HG02981 (cell line): ENCODE data around the gene DTD1.
"Not testable (repeated sequence)": the region's sequence is repeated elsewhere in the genome, so short reads cannot be mapped to it uniquely, and the experiment has no call there.

Source experiments
- ATAC-seq: cut with Tn5 transposase; IDR thresholded peaks from one replicate; pipeline ENCODE4 v1.9.1; 2021; ENCODE audit warnings: mild to moderate bottlenecking, moderate library complexity; ENCODE audit not compliant: unreplicated experiment

The DTD1 gene

GRCh38 chr20:18738055-18738454 is 150.2 kb downstream of the DTD1 start:
- no peak for ATAC-seq

GRCh38 chr20:18738888-18739287 is 151.0 kb downstream of the DTD1 start:
- no peak for ATAC-seq

DNA sequence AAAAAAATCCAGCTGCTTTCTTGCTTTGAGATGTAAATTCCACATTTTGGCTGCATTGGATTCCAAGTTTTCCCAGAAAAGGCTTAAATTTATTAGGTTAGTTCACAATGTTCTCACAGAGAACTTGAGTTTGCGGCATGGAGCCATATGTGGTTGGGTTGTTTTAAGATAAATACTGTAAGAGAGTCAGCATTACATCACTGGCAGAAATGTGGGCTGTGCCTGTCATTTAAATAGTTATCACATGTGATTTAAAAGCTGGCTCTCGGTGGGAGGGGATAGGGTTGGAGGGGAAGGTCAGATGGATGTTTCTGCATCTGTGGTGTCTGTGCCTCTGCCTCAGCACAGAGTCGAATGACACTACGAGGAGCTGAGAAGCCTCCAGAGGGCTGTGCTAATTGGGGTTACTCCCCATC is 151.9 kb downstream of the DTD1 start:
- no peak for ATAC-seq

DNA sequence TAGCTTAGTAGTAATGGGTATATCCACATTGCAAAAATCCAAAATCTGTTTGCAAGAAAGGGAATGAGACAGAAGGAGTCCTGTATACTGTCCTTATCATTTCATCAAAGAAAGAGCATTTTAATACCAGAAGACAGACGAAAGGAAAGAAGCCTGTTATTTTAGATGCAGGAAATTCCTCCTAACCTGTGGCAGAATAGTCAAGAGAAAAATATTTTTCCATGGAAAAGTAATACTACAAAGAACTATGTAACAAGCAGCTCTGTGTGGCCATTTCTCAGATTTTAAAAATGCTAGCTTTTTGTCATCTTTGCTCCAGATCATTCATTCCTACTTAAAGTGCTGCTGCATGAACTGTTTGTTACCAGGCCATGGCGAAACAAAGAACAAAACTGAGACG is 152.9 kb downstream of the DTD1 start:
- no peak for ATAC-seq

DNA sequence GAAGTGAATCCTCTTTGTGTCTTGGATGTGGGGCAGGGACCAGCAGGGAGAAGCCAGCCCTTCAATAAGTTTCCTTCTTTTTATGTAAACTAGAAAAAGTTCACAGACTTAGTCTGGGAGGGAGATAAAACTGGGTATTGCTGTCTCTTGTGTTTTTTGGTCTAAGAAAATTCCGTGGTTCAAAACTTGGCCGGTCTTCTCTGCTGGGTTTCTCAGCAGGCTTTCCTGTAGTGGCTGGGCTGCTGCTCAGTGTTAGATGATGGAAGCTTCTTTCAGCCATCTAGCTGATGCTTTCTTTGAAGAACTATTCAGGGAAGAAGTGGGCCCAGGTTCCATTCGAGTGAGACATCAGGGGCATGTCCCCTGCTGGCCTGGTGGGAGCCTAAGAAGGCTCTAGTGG is 155.0 kb downstream of the DTD1 start:
- ATAC-seq, result no peak

- no peak for ATAC-seq
These were observed 156.0 kb downstream of the DTD1 start for GRCh38 chr20:18743665-18744440.

DNA sequence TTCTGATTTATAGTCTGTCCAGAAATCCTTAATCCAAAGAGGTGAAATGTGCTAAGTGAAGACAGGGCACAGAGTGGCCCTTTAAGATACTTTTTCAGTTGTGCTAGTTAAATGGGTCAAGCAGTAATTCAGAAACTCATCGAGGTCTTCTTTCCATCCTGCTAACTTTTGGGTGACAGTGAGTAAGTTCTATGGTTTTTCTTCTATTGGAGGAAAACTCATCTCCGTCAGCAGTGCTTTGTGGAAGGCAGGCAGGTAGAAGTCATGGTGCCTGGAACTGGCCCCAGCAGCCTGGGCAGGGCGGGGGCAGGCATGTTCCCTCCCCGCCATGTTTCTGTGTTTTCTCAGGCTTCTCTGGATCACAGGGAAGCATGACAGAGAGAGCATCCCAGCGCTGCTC is 159.2 kb downstream of the DTD1 start:
- ATAC-seq, result no peak

GRCh38 chr20:18748987-18749386 is 161.1 kb downstream of the DTD1 start:
- ATAC-seq, result no peak

GRCh38 chr20:18749528-18749927 is 161.7 kb downstream of the DTD1 start:
- no peak for ATAC-seq

- no peak for ATAC-seq
These were observed 162.9 kb downstream of the DTD1 start for GRCh38 chr20:18750735-18751134.

GRCh38 chr20:18754030-18754652 is 166.3 kb downstream of the DTD1 start:
- ATAC-seq, result peak; percentile 99

GRCh38 chr20:18754653-18755045 is 166.8 kb downstream of the DTD1 start:
- ATAC-seq, result no peak

GRCh38 chr20:18760852-18761251 is 173.0 kb downstream of the DTD1 start:
- ATAC-seq, result not testable (repeated sequence)

- no peak for ATAC-seq
These were observed 179.8 kb downstream of the DTD1 start for GRCh38 chr20:18767676-18768075.

GRCh38 chr20:18773566-18773965 is 185.7 kb downstream of the DTD1 start:
- no peak for ATAC-seq

DNA sequence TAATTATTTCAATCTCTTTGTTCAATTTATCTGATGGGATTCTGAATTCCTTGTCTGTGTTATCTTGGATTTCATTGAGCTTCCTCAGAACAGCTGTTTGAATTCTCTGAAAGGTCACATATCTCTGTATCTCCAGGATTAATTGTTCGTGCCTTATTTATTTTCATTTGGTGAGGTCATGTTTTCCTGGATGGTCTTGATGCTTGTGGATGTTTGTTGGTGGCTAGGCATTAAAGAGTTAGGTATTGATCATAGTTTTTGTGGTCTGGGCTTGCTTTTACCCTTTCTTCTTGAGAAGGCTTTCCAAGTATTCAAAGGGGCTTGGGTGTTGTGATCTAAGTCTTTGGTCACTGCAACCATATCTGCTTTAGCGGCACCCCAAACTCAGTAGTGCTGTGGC is 186.4 kb downstream of the DTD1 start:
- ATAC-seq, result no peak

DNA sequence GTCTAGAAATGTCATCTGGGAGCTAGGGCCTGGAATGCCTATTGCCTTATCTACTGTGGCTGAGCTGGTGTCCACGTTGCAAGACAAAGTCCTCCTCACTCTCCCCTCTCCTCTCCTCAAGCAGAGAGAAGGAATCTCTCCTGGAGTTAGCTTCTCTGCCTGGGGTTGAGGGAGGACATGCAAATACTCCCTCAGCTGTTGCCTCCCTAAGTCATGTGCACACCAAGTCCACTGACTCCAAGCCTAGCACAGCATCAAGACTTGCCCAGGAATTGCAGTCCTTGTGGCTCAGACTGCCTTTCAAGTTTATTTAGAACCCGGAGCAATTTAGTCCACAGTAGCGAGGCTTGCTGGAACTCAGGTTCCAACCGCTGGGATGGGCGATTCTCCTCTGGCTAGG is 187.8 kb downstream of the DTD1 start:
- no peak for ATAC-seq

DNA sequence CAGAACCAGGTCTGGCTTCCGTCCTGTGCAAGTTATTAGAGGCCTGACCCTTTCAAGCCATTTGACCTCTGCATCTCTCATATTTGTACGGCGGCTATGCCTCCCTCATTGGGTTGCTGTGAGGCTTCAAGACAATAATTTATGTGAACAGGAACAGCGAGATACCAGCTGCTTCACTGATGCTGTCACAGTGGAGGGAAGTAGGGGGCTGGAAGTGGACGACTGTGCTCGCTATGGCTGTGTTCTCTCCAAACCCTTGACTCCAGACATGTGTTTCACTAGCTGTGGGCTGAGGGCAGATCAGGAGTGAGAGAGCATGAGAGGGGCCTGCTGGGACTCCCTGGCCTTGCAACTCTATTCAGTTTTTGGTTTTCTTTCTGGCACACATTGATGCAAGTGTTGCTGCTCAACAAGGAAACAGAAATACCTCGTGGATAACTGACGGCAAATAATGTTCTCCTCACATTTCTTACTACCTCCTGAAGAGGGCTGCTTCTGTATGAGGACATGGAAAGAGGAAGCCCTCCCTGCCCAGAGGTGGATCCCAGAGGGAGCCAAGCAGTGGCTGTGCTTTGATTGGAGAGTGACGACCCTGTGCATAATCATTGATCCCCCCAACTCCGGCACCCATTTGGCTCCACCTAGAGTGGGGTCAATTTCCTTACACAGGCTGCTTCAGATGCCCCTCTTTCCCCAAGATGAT is 191.0 kb downstream of the DTD1 start:
- no peak for ATAC-seq

DNA sequence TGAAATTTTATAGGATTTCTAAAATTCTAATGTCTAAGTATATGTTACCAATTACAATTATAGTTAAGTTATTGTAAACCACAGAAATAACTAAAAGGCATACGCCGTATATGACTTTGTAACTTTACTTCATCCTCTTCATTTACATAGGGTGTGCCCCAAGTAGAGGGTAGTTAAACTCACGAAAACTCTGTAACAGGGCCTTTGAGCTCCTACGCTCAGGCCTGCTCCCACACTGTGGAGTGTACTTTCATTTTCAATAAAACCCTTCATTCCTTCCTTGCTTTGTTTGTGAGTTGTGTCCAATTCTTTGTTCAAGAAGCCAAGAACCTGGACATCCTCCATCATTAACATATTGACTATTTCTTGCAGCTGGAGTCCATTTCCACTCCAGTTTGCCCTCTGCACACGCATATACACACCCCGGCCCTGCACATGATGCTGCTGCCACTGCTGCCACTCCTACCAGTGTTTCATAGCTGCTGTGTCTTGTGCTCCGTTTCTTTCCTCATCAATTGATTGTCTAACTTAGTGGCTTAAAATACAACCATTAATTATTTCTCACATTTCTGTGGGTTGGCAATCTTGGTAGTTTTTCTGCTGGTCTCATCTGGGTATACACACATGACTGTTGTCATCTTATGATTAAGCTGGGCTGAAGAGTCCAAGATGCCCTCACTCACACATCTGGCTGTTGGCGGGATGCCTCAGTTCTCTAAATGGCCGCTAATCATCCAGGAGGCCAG is 192.7 kb downstream of the DTD1 start:
- no peak for ATAC-seq

DNA sequence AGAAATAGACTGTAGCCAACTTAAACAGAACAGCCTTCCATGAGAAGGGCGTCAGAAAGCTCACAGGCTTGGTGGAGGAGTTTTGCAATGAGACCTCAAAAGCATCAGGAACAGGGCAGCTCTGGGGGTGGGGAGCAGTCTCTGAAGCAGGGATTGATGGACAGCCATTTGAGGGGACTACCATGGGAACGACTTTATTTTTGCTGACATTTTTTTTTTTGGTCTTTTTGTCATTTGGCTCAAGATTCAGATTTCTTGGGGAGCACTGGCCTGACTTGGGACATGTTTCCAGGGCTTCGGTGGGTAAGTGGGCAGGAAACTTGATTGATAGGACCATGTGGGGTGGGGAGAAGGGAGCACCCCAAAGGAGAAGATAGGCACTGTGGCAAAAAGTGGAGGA is 193.7 kb downstream of the DTD1 start:
- no peak for ATAC-seq

- no peak for ATAC-seq
These were observed 195.6 kb downstream of the DTD1 start for GRCh38 chr20:18783385-18783959.
